Activated CD4-positive, alpha-beta T cell treated with anti-CD3 and anti-CD28 coated beads, Interleukin-2, amount 50 U/mL, for 1 hour (primary cell): ENCODE measurements around the gene SYT5.
A peak's percentile ranks its signal among the peaks of the same experiment; 100 is the strongest.
"Not testable (repeated sequence)": the region's sequence is repeated elsewhere in the genome, so short reads cannot be mapped to it uniquely, and the experiment has no call there.

Experiments
- DNase-seq: peaks from one replicate; pipeline ENCODE4 v3.0.0-alpha.2; 2020

Gene SYT5

DNA sequence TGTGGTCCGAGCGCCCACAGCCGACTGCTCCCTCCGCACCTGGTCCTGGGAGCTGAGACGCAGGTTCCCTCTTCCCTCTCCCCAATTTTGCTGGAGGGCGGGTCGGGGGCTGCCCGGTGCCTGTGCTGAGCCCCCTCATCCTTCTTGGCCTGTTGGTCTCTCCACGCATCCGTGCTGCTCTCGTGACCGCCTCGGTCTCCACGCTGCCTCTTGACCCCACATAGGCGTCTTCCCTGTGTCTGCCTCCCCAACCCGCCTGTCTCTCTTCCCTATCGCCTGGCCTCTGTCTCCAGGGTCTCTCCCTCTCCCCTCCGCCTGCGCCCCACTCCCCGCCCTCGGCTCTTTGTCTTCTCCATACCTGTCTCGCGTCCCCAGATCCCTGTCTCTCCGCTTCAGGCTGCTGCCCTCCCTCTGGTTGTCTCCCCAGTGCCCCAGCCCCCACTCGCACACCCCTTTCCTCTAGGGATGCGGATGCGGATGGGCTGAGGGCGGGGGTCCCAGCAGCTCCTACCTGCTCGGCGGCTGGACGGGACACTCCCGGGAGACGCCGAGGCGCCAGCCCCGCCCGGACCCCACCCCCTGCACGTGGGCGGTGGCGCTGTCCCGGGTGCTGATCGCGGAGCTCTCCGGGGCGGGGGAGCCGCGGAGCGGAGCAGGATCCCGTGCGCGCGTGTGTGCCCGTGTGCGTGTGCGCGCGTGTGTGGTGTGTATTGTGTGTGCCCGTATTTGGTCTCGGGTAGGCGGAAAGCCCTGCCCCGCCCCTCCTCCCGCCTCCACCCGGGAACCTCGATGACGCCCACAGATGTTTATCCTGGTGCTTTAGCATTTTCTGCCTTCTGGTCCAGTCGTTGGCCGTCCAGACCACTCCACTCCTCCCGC is at the start of gene SYT5:
SYT5 (minus strand) TSS at position 684 of the 879 bp plus-strand sequence. CDS start 1,248 bp downstream, outside the sequence.
- peak; percentile 66 for DNase-seq

- no peak for DNase-seq
These were observed 49.7 kb upstream of the SYT5 start for GRCh38 chr19:55229789-55230182.

DNA sequence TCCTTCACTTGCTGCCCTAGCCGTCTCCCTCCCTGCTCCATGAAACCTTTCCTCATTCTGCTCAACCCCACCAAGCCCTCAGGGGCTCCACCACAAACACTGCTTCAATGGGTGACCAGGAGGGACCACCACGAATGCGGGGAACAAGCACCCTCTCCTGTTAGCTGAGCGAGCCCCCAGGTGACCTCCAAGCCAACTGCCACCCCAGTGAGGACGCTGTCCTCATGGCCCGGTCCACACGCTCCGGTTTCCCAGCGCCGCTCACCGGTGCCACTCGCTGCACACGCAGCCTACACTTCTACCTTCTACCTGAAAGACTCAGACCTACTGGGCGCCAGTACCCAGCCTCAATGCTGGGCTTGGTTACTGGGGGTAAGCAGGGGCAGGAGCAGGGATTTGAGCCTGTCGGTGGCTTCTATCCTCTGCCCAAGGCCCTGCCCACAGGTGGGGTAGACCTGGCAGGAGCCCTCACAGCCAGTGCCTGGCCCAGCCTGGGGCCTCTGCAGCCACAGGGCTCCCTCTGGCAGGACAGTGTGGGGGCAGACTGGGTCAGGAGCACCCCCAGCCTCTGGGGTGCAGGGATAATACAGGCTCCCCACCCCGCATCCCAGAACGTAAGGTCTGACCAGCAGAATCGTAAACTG is 49.2 kb upstream of the SYT5 start:
- no peak for DNase-seq

- DNase-seq, result no peak
These were observed 48.4 kb upstream of the SYT5 start, which contains the start of gene TMEM86B for GRCh38 chr19:55228403-55229031. TSS of gene TMEM86B (minus strand) at chr19:55228763. CDS start at chr19:55228741, 22 bp downstream.

- no peak for DNase-seq
These were observed 47.9 kb upstream of the SYT5 start for GRCh38 chr19:55228015-55228391.

DNA sequence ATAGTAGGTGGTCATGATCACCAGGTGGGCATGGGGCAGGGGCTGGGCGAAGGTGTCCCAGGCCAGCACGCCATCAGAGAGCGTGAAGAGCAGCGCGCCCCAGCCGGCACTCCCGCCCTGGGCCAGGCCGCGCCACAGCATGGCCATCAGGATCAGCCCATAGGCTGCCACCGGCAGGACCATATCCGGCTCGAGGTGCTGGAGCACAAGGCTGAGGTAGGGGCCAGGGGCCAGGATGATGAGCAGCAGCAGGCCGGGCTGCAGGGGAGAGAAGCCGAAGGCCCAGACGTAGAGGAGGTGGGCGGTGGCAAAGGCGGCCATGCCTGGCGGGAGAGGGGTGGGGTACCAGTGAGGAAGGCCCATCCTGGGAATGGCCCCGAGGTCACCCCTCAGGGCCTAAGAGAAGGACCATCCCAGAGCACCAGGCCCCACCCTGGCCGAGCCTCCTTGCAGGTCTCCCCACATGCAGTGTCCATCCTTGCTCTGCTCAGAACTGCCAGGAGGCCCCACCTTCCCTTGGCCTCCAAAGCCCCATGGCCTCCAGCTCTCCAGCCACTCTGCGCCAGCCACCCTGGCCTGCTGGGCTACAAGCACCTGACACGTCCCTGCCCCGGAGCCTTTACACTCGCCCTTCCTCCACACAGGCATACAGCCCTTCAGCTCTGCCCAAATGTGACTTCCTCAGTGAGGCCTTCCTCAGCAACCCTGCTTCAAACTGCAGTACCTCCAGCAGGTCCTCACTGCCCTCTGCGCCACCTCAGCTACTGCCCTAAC is 47.3 kb upstream of the SYT5 start:
- DNase-seq, result no peak

GRCh38 chr19:55226788-55227187 is 46.7 kb upstream of the SYT5 start:
- no peak for DNase-seq

DNA sequence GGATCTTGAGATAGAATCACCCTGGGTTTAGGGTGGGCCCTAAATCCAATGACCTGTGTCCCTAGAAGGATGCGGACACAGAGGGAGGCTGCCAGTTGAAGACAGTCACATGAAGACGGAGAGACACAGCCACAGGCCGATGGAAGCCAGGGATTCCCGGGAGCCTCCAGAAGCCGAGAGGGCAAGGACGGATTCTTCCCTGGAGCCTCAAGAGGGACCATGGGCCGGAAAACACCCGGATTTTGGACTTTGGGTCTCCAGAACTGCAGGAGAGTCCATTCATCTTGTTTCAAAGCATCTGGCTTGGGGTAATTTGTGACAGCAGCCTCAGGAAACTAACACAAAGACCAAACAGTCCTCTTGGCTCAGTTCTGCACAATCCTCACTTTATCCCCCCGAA is 46.2 kb upstream of the SYT5 start:
- DNase-seq, result no peak

DNA sequence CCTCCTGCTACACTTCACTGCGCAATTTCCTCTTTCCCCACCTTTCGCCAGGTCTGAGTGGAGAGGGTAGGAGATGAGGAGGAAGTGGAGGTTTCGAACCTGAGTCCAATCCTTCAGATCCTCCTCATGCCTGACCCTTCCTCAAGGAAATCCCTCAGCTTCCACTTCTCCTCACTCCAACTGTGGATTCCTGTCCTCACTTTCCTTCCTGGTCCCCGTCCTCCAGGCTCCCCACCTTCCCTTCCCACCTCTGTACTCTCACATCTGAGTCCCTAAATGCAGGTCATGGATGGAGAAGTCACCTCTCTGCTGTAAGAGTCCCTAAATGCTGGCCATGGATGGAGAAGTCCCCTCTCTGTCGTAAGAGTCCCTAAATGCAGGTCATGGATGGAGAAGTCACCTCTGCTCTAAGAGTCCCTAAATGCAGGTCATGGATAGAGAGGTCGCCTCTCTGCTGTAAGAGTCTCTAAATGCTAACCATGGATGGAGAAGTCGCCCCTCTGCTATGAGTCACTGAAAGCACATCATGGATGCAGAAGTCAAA is 45.4 kb upstream of the SYT5 start:
- DNase-seq, result no peak

DNA sequence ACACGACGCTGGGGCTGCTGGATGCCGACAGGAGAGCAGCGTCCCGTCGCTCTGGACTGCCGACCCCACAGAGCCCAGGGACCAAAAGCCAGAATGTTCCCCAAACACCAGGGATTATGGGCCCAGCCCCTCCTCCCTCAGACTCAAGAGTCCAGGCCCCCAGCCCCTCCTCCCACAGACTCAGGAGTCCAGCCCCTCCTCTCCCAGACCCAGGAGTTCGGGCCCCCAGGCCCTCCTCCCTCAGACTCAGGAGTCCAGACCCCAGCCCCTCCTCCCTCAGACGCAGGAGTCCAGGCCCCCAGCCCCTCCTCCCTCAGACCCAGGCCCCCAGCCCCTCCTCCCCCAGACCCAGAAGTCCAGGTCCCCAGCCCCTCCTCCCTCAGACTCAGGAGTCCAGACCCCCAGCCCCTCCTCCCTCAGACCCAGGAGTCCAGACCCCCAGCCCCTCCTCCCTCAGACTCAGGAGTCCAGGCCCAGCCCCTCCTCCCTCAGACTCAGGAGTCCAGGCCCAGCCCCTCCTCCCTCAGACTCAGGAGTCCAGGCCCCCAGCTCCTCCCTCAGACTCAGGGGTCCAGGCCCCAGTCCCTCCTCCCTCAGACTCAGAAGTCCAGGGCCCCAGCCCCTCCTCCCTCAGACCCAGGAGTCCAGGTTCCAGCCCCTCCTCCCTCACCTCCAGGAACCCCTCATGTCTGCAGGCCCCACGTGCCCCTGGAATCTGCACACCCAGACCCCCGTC is 44.8 kb upstream of the SYT5 start:
- DNase-seq, result not testable (repeated sequence)

DNA sequence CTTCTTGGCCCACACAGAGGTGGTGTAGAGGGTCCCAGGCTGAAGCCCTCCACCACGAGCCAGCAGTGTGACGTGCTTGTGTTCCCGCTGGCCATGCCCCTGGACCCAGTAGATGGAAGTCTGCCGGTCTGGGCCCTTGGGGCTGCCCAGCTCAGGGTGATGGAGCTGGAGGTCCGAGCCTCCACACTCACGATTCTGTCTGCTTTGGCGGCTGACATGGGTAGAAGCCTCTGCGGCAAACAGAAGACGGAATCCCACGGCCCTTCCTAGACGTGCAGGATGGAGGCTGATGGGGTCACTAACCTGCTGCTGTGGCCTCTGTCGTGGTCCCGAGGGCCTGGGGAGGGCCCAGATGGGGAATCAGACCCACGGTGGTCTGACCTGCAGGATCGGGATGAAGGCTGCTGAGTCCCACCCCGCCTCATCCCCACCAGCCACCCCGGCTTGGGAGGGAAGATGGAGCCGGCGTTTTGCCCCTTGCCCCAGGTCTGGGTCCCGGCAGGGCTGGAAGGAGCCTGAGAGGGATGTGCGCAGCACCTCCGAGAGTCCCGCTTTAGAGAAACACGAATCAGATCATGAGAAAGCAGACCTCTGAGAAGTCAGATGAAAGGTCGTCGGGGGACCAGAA is 44.1 kb upstream of the SYT5 start:
- DNase-seq, result no peak

- no peak for DNase-seq
These were observed 43.4 kb upstream of the SYT5 start for GRCh38 chr19:55223291-55224037.

- DNase-seq, result no peak
These were observed 40.4 kb upstream of the SYT5 start for GRCh38 chr19:55220525-55220924.

GRCh38 chr19:55216461-55217198 is 36.5 kb upstream of the SYT5 start:
- peak; percentile 46 for DNase-seq

DNA sequence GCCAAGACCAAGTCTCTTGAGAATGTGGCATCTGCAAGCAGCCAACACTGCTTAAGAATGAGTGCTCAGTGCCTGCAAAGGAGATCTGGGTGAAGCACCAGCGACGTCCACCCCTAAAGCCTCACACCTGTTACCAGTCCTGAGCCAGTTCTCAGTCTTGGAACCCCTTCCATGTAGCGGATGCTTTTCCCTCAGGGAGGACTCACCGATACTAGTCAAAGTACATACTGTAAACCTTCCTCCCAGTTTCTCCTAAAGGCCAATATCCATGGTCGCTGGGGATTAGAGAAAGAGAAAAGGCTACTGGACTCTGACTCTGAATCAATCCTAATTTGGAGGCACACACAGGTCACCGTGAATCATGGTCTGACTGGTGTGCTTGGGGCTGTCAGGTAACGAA is 33.5 kb upstream of the SYT5 start:
- no peak for DNase-seq

GRCh38 chr19:55212447-55212846 is 32.4 kb upstream of the SYT5 start:
- peak; percentile 32 for DNase-seq

DNA sequence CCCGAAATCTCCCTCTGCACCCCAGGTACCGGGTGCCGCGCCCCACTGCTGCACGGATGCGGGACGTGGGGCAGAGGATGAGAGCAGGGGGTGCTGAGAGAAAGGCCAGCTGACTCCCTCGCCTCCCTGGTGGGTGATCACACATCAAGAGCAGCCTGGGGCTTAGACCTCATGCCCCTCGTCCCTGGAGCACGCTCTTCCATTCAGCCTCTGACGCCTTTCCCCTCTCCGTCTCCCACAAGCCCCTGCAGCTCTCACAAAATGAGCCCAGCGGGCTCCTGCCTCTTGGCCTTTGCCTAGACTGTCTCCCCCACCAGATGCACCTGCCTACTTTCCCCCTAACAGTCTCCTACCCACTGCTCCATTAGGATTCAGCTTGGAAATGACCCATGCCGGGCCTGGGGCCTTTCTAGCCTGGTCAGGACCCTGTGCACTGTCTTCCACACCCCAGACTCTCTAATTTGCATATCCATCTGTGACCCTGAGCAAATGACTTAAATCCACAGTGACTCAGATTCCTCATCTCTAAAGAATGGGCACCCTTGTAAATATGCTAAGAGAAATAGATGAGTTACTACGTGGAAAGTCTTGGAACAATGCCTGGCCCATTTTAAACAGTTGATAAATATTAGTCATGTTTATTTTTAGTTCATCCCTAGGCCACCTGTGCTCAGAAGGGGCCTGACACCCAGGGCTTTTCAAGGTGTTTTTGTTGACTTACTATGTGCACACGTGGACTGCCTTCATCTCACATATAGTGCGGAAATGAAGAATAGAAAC is 29.8 kb upstream of the SYT5 start:
- DNase-seq, result no peak

DNA sequence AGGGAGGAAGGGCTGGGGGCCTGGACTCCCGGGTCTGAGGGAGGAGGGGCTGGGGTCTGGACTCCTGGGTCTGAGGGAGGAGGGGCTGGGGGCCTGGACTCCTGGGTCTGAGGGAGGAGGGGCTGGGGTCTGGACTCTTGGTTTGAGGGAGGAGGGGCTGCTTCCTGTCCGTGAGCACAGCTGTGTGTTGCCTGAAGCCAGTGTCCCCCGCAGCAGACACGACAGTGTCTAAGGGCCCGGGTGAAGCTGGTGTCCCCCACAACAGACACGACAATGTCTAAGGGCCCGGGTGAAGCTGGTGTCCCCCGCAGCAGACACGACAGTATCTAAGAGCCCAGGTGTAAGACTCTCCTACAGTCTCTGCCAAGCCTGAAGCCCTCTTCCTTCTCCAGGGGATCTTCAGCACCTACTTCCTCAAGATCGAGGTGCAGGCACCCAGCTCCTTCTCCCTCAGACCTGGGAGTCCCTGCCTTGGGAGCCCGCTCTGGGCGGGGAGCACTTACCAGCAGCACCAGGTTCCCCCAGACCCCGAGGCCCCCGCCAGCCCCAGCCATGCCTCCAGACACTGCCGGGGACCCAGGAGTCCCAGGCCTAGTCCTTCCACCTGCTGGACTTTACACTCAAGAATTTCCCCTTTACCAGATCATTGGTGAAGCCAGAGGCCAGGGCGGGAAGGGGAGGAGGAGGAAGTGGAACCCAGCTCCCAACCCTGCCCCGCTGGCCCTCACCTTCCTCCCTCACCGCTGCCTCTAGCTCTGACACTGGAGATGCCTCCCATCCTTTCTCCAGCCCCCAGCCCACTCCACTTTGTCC is 29.0 kb upstream of the SYT5 start, which contains the start of gene PTPRH:
PTPRH (minus strand) TSS at position 622 of the 813 bp plus-strand sequence; CDS start at position 554, 68 bp downstream.
- DNase-seq, result no peak
